Neural cell (in vitro differentiated cells): Measurements from ENCODE around the gene ATP8B4. TPM values are rescaled to one million over a fixed set of nuclear protein-coding genes. Genes with fewer than 3 reads are reported as not detected.
"Not testable (repeated sequence)": the region's sequence is repeated elsewhere in the genome, so short reads cannot be mapped to it uniquely, and the experiment has no call there.

Source experiments
- H2AFZ ChIP-seq: fragments of 200-600, 300-800 bp; sonication (generic), shearing (Covaris generic); 2 replicates; pipeline ENCODE4 v1.6.0; 2014; ENCODE audit warnings: low read depth, mild to moderate bottlenecking, antibody characterized with exemption, low read length, moderate library complexity
- H3F3A ChIP-seq: fragments of 200-600 bp; shearing (Covaris generic); 2 replicates; pipeline ENCODE4 v1.6.1; 2016; ENCODE audit warnings: mild to moderate bottlenecking, moderate library complexity, mixed read lengths, antibody characterized with exemption, low read length; ENCODE audit not compliant: insufficient read depth, poor library complexity, severe bottlenecking
- H3K27ac ChIP-seq: fragments of 200-600, 300-800 bp; sonication (generic), shearing (Covaris generic); 2 replicates; pipeline ENCODE4 v1.5.1; 2014; ENCODE audit warnings: mild to moderate bottlenecking, low read length, moderate library complexity
- H3K27me3 ChIP-seq: fragments of 300-800, 200-600 bp; sonication (generic), shearing (Covaris generic); 2 replicates; pipeline ENCODE4 v1.6.0; 2014; ENCODE audit warnings: mild to moderate bottlenecking, low read depth, low read length, moderate library complexity; ENCODE audit not compliant: insufficient read depth
- H3K36me3 ChIP-seq: fragments of 300-800, 200-600 bp; sonication (generic), shearing (Covaris generic); 2 replicates; pipeline ENCODE4 v1.5.1; 2014; ENCODE audit warnings: mild to moderate bottlenecking, antibody characterized with exemption, low read length, moderate library complexity; ENCODE audit not compliant: insufficient read depth
- H3K4me2 ChIP-seq: fragments of 300-800, 200-600 bp; sonication (generic), shearing (Covaris generic); 2 replicates; pipeline ENCODE4 v1.6.0; 2014; ENCODE audit warnings: mild to moderate bottlenecking, low read length
- H3K4me3 ChIP-seq: fragments of 300-800, 200-600 bp; sonication (generic), shearing (Covaris generic); 2 replicates; pipeline ENCODE4 v1.5.1; 2014; ENCODE audit warnings: mild to moderate bottlenecking, low read length, moderate library complexity
- H3K79me2 ChIP-seq: fragments of 200-600 bp; shearing (Covaris generic); replicated peaks from 2 replicates; pipeline ENCODE4 v1.6.0; 2014; ENCODE audit warnings: mild to moderate bottlenecking, low read length, moderate library complexity; ENCODE audit not compliant: insufficient read depth
- H3K9ac ChIP-seq: fragments of 300-800, 200-600 bp; sonication (generic), shearing (Covaris generic); 2 replicates; pipeline ENCODE4 v1.6.1; 2016; ENCODE audit warnings: mild to moderate bottlenecking, low read length, mixed read lengths
- H3K9me2 ChIP-seq: fragments of 200-600 bp; shearing (Covaris generic); 2 replicates; pipeline ENCODE4 v1.6.1; 2016; ENCODE audit warnings: mild to moderate bottlenecking, low read length, mixed read lengths; ENCODE audit not compliant: insufficient read depth
- H3K9me3 ChIP-seq: fragments of 200-600, 300-800 bp; sonication (generic), shearing (Covaris generic); 2 replicates; pipeline ENCODE4 v1.6.1; 2016; ENCODE audit warnings: mild to moderate bottlenecking, mixed run types, low read length, moderate library complexity, mixed read lengths
- H4K20me1 ChIP-seq: fragments of 200-600 bp; shearing (Covaris generic); 2 replicates; pipeline ENCODE4 v1.6.1; 2016; ENCODE audit warnings: mild to moderate bottlenecking, mixed run types; ENCODE audit not compliant: insufficient read depth
- EP300 ChIP-seq: fragments of 450-650 bp; conservative IDR thresholded peaks from 2 replicates; pipeline ENCODE4 v1.6.1; 2014; ENCODE audit warnings: antibody characterized with exemption, mild to moderate bottlenecking, moderate library complexity; ENCODE audit not compliant: poor library complexity, severe bottlenecking
- EZH2 ChIP-seq: fragments of 200-600, 300-800 bp; shearing (Covaris generic), sonication (generic); IDR thresholded peaks from 2 replicates; pipeline ENCODE4 v1.6.1; 2014; ENCODE audit warnings: antibody characterized with exemption, low read length, borderline replicate concordance, mild to moderate bottlenecking; ENCODE audit not compliant: insufficient read depth, poor library complexity, severe bottlenecking
- MXI1 ChIP-seq: fragments of 450-650 bp; conservative IDR thresholded peaks from 2 replicates; pipeline ENCODE4 v1.6.1; 2014; ENCODE audit warnings: antibody characterized with exemption, mild to moderate bottlenecking; ENCODE audit not compliant: poor library complexity, severe bottlenecking
- POLR2AphosphoS5 ChIP-seq: IDR thresholded peaks from 2 replicates; pipeline ENCODE4 v1.6.1; 2012
- RAD21 ChIP-seq: fragments of 450-650 bp; conservative IDR thresholded peaks from 2 replicates; pipeline ENCODE4 v1.6.1; 2014; ENCODE audit warnings: antibody characterized with exemption, mild to moderate bottlenecking, moderate library complexity
- SMC3 ChIP-seq: fragments of 450-650 bp; conservative IDR thresholded peaks from 2 replicates; pipeline ENCODE4 v1.6.1; 2014; ENCODE audit warnings: antibody characterized with exemption, mild to moderate bottlenecking, moderate library complexity; ENCODE audit not compliant: poor library complexity
- TAF1 ChIP-seq: IDR thresholded peaks from 2 replicates; pipeline ENCODE4 v1.6.1; 2012; ENCODE audit warnings: low read depth
- polyA plus RNA-seq: library from polyadenylated mRNA; depleted of rRNA; stranded (reverse); fragments of >200 nt; gene quantifications from 2 replicates; pipeline ENCODE4 v1.2.3, GENCODE V29; 2014
- TF ChIP-seq, protein P1 (sequence below): IDR thresholded peaks from 2 replicates; pipeline ENCODE4 v1.6.1; 2012; ENCODE audit warnings: borderline replicate concordance
- TF ChIP-seq, protein P2 (sequence below): fragments of 450-650 bp; IDR thresholded peaks from 2 replicates; pipeline ENCODE4 v1.5.1; 2014; ENCODE audit warnings: antibody characterized with exemption, mild to moderate bottlenecking, moderate library complexity; ENCODE audit not compliant: poor library complexity, severe bottlenecking

Gene ATP8B4
- polyA plus RNA-seq, 1 donor from 2014 or later: 2.9 TPM

DNA sequence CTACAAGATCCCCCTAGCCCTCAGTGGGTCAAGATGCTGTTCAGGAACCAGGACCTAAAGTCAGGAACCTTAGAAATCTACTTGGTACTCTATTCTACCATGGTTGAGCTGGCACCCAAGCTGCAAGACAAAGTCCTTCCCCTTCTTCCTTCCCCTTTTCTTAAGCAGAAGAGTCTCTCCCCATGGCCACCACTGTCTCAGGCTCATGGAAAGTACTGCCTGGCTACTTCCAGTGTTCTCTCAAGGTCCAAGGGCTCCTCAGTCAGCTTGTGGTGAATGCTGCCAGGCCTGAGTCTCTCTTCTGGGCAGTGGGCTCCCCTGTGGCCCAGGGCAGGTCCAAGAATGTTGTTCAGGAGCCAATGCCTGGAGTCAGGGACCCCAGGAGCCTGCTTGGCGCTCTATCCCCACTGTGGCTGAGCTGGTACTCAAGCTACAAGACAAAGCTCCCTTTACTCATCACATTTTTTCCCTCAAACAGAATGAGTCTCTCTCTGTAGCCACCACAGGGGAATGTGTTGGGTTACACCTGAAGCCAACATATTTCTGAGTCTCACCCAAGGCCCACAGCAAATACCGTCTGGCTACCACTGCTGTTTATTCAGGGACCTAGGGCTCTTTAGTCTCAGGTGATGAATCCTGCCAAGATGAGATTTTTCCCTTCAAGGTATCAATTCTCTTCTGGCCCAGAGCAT, 44.8 kb upstream of the ATP8B4 start:
- Histone ChIP-seq H3K27me3 (no peaks in the 10 kb centered on the region), H3F3A (no peaks in the 10 kb centered on the region), H2AFZ (no peak overlapping the region), H3K36me3 (no peaks in the 10 kb centered on the region), H4K20me1 (no peaks in the 10 kb centered on the region), H3K9me2 (no peaks in the 10 kb centered on the region), H3K27ac (no peak overlapping the region), H3K79me2 (no peaks in the 10 kb centered on the region), H3K4me3 (no peak overlapping the region), H3K4me2 (no peak overlapping the region), H3K9ac (no peak overlapping the region), H3K9me3 (no peaks in the 10 kb centered on the region)
- TF ChIP-seq SMC3: no peak
- TF ChIP-seq RAD21: no peak
- TF ChIP-seq MXI1: no peak
- TF ChIP-seq, protein P1, sequence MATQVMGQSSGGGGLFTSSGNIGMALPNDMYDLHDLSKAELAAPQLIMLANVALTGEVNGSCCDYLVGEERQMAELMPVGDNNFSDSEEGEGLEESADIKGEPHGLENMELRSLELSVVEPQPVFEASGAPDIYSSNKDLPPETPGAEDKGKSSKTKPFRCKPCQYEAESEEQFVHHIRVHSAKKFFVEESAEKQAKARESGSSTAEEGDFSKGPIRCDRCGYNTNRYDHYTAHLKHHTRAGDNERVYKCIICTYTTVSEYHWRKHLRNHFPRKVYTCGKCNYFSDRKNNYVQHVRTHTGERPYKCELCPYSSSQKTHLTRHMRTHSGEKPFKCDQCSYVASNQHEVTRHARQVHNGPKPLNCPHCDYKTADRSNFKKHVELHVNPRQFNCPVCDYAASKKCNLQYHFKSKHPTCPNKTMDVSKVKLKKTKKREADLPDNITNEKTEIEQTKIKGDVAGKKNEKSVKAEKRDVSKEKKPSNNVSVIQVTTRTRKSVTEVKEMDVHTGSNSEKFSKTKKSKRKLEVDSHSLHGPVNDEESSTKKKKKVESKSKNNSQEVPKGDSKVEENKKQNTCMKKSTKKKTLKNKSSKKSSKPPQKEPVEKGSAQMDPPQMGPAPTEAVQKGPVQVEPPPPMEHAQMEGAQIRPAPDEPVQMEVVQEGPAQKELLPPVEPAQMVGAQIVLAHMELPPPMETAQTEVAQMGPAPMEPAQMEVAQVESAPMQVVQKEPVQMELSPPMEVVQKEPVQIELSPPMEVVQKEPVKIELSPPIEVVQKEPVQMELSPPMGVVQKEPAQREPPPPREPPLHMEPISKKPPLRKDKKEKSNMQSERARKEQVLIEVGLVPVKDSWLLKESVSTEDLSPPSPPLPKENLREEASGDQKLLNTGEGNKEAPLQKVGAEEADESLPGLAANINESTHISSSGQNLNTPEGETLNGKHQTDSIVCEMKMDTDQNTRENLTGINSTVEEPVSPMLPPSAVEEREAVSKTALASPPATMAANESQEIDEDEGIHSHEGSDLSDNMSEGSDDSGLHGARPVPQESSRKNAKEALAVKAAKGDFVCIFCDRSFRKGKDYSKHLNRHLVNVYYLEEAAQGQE: no peak
- no peak for TF ChIP-seq EP300
- TF ChIP-seq EZH2: no peak
- TF ChIP-seq, protein P2, sequence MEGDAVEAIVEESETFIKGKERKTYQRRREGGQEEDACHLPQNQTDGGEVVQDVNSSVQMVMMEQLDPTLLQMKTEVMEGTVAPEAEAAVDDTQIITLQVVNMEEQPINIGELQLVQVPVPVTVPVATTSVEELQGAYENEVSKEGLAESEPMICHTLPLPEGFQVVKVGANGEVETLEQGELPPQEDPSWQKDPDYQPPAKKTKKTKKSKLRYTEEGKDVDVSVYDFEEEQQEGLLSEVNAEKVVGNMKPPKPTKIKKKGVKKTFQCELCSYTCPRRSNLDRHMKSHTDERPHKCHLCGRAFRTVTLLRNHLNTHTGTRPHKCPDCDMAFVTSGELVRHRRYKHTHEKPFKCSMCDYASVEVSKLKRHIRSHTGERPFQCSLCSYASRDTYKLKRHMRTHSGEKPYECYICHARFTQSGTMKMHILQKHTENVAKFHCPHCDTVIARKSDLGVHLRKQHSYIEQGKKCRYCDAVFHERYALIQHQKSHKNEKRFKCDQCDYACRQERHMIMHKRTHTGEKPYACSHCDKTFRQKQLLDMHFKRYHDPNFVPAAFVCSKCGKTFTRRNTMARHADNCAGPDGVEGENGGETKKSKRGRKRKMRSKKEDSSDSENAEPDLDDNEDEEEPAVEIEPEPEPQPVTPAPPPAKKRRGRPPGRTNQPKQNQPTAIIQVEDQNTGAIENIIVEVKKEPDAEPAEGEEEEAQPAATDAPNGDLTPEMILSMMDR: no peak
- no peak for TF ChIP-seq POLR2AphosphoS5
- no peak for TF ChIP-seq TAF1

DNA sequence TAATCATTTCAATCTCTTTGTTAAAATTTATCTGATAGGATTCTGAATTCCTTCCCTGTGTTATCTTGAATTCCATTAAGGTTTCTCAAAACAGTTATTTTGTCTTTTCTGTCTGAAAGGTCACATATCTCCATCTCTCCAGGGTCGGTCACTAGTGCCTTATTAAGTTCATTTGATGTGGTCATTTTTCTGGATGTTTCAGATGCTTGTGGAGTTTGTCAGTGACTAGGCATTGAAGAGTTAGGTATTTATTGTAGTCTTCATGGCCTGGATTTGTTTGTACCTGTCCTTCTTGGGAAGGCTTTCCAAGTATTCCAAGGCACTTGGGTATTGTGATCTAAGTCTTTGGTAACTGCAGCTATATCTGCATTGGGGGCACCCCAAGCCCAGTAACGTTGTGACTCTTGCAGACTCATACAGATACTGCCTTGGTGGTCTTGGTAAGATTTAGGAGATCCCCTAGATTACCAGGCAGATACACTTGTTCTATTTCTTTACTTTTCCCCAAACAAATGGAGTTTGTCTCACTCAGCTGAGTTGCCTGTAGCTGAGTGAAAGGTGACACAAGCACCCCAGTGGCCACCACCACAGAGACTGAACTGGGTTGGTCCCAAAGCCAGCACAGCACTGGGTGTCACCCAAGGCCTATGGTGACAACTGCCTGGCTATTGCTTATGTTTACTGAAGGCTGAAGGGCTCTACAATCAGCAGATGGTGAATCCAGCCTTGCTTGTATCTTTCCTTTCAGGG, 44.1 kb upstream of the ATP8B4 start:
- no peaks in the 10 kb centered on the region for H3K79me2 ChIP-seq
- H3K27me3 ChIP-seq: no peaks in the 10 kb centered on the region
- no peaks in the 10 kb centered on the region for H3K9me3 ChIP-seq

DNA sequence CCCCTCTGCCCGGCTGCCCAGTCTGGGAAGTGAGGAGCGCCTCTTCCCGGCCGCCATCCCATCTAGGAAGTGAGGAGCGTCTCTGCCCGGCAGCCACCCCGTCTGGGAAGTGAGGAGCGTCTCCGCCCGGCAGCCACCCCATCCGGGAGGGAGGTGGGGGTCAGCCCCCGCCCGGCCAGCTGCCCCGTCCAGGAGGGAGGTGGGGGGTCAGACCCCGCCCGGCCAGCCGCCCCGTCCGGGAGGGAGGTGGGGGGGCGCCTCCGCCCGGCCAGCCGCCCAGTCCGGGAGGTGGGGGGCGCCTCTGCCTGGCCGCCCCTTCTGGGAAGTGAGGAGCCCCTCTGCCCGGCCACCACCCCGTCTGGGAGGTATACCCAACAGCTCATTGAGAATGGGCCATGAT, 39.2 kb upstream of the ATP8B4 start:
- not testable (repeated sequence) for H3K36me3 ChIP-seq, H3K27ac ChIP-seq, H3K4me3 ChIP-seq, H2AFZ ChIP-seq, H4K20me1 ChIP-seq, H3K9ac ChIP-seq, H3K9me2 ChIP-seq, H3K9me3 ChIP-seq, H3K27me3 ChIP-seq, H3K79me2 ChIP-seq, H3K4me2 ChIP-seq, H3F3A ChIP-seq

More for the DNA sequence above, 44.1 kb upstream of the ATP8B4 start:
- H3K4me3 ChIP-seq: no peak overlapping the region
- H3K9ac ChIP-seq: no peak overlapping the region
- TF ChIP-seq TAF1: no peak
- TF ChIP-seq, protein P2: no peak
- no peaks in the 10 kb centered on the region for H3K9me2 ChIP-seq
- H3K4me2 ChIP-seq: no peak overlapping the region
- H4K20me1 ChIP-seq: no peaks in the 10 kb centered on the region
- no peaks in the 10 kb centered on the region for H3F3A ChIP-seq
- H3K27ac ChIP-seq: no peak overlapping the region
- no peak overlapping the region for H2AFZ ChIP-seq
- H3K36me3 ChIP-seq: no peaks in the 10 kb centered on the region
